Measurements from ENCODE around the gene PRRX2. TPM values are rescaled to one million over a fixed set of nuclear protein-coding genes. Genes with fewer than 3 reads are reported as not detected.

Gene PRRX2
- total and polyA plus RNA-seq, 2 experiments from 2014 or later: 9.7 to 23.0 TPM

DNA sequence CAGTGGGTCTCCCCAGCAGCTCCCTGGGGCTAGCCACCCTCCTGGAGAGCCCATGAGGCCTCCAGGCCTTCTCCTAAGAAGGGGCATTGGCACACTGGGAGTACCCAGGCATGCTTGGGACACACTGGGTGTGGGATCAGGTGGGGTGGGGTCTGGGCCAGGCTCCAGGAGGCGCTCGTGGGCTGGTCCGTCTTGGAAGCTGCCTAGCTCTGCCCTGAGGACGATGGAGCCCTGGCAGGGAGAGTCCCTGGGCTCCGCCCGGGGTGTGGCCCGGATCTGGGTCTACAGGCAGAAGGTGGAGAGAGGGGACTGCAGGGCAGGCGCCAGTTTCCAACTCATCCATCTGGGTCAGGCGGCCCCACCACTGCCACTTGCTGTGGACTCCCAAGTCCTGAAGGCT is 2.4 kb downstream of the PRRX2 start:
- Histone ChIP-seq H3K27ac (no peak overlapping the region), H3K9me2 (replicated peaks; ENCODE audit: insufficient read depth) (no peaks in the 10 kb centered on the region), H3K4me1 (ENCODE audit: insufficient read depth) (peaks cover 12% of the 10 kb centered on the region), H3K27me3 (peaks cover 35% of the 10 kb centered on the region), H3K36me3 (replicated peaks; ENCODE audit: insufficient read depth, low read depth) (no peaks in the 10 kb centered on the region), H3K4me2 (peak overlapping the region; percentile 73), H2AFZ (no peak overlapping the region), H3K79me2 (peaks cover 26% of the 10 kb centered on the region), H3K9me3 (ENCODE audit: low read depth) (no peaks in the 10 kb centered on the region), H4K20me1 (ENCODE audit: insufficient read depth, poor library complexity, severe bottlenecking) (no peaks in the 10 kb centered on the region), H3K4me3 (no peak overlapping the region)
- DNase-seq (ENCODE audit: low spot score): no peak
- TF ChIP-seq, protein P1, sequence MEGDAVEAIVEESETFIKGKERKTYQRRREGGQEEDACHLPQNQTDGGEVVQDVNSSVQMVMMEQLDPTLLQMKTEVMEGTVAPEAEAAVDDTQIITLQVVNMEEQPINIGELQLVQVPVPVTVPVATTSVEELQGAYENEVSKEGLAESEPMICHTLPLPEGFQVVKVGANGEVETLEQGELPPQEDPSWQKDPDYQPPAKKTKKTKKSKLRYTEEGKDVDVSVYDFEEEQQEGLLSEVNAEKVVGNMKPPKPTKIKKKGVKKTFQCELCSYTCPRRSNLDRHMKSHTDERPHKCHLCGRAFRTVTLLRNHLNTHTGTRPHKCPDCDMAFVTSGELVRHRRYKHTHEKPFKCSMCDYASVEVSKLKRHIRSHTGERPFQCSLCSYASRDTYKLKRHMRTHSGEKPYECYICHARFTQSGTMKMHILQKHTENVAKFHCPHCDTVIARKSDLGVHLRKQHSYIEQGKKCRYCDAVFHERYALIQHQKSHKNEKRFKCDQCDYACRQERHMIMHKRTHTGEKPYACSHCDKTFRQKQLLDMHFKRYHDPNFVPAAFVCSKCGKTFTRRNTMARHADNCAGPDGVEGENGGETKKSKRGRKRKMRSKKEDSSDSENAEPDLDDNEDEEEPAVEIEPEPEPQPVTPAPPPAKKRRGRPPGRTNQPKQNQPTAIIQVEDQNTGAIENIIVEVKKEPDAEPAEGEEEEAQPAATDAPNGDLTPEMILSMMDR (IDR thresholded peaks at IDR 0.05; ENCODE audit: poor library complexity): no peak
- no peak for TF ChIP-seq EZH2 (IDR thresholded peaks at IDR 0.05; ENCODE audit: borderline replicate concordance)
- no peak for TF ChIP-seq EZH2phosphoT487 (IDR thresholded peaks at IDR 0.05; ENCODE audit: low read depth, severe bottlenecking, unreplicated experiment)
- WGBS (ENCODE audit: low lambda C conversion rate, missing lambda C conversion rate): 92% methylated on average over 8 of the region's 9 CpGs

DNA sequence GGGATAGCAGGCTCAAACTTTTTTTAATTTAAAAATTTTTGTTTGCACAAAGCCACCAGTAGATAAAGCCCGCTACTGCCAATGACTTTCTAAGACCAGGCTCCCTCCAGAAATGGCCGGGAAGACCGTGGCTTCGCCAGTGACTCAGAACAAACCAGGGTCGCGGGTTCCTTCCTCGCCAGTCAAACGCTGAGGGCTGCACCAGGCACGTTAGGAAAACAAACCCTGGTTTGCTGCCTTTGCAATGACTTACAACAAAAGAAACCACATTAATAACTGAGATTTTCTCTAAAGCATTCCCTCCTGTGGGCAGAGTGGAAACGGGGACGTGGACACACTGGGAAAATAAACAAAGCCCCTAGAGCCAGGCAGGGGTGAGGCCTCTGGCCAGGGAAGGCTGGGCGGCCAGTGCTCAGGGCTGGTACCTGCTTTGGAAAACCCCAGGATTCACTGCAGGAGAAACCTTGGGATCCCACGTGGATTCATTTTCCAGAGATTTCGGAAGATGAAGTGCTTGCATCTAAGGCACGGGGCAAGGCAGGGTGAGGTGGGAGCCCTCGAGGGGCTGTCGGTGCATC is 3.8 kb downstream of the PRRX2 start:
- H3K9me2 ChIP-seq (replicated peaks; ENCODE audit: insufficient read depth): no peaks in the 10 kb centered on the region
- H3K9me3 ChIP-seq (ENCODE audit: low read depth): no peaks in the 10 kb centered on the region
- H3K4me3 ChIP-seq: no peak overlapping the region
- 57% methylated on average over 17 of the region's 17 CpGs for WGBS (ENCODE audit: low lambda C conversion rate, missing lambda C conversion rate)
- H3K79me2 ChIP-seq: peaks cover 30% of the 10 kb centered on the region
- peaks cover 23% of the 10 kb centered on the region for H3K27me3 ChIP-seq
- no peaks in the 10 kb centered on the region for H4K20me1 ChIP-seq (ENCODE audit: insufficient read depth, poor library complexity, severe bottlenecking)
- no peak for TF ChIP-seq EZH2phosphoT487 (IDR thresholded peaks at IDR 0.05; ENCODE audit: low read depth, severe bottlenecking, unreplicated experiment)
- no peak for TF ChIP-seq EZH2 (IDR thresholded peaks at IDR 0.05; ENCODE audit: borderline replicate concordance)
- TF ChIP-seq, protein P1 (IDR thresholded peaks at IDR 0.05; ENCODE audit: poor library complexity): no peak
- H3K4me1 ChIP-seq (ENCODE audit: insufficient read depth): peaks cover 12% of the 10 kb centered on the region
- H2AFZ ChIP-seq: no peak overlapping the region
- H3K27ac ChIP-seq: peak overlapping the region; percentile 31
- DNase-seq (ENCODE audit: low spot score): no peak
- no peaks in the 10 kb centered on the region for H3K36me3 ChIP-seq (replicated peaks; ENCODE audit: insufficient read depth, low read depth)
- peak overlapping the region; percentile 49 for H3K4me2 ChIP-seq

GRCh38 chr9:129669946-129670345 is 4.5 kb downstream of the PRRX2 start:
- H3K9me3 ChIP-seq (ENCODE audit: low read depth): no peaks in the 10 kb centered on the region
- H3K27me3 ChIP-seq: peaks cover 16% of the 10 kb centered on the region
- H3K4me2 ChIP-seq: peak overlapping the region; percentile 49
- no peak overlapping the region for H3K4me3 ChIP-seq
- H3K36me3 ChIP-seq (replicated peaks; ENCODE audit: insufficient read depth, low read depth): no peaks in the 10 kb centered on the region
- H3K9me2 ChIP-seq (replicated peaks; ENCODE audit: insufficient read depth): no peaks in the 10 kb centered on the region
- 63% methylated on average over 13 of the region's 13 CpGs for WGBS (ENCODE audit: low lambda C conversion rate, missing lambda C conversion rate)
- H4K20me1 ChIP-seq (ENCODE audit: insufficient read depth, poor library complexity, severe bottlenecking): no peaks in the 10 kb centered on the region
- H3K79me2 ChIP-seq: peaks cover 30% of the 10 kb centered on the region
- TF ChIP-seq EZH2 (IDR thresholded peaks at IDR 0.05; ENCODE audit: borderline replicate concordance) (no peak), EZH2phosphoT487 (IDR thresholded peaks at IDR 0.05; ENCODE audit: low read depth, severe bottlenecking, unreplicated experiment) (no peak)
- TF ChIP-seq, protein P1 (IDR thresholded peaks at IDR 0.05; ENCODE audit: poor library complexity): no peak
- no peak for DNase-seq (ENCODE audit: low spot score)
- no peak overlapping the region for H2AFZ ChIP-seq
- peaks cover 8% of the 10 kb centered on the region for H3K4me1 ChIP-seq (ENCODE audit: insufficient read depth)
- no peak overlapping the region for H3K27ac ChIP-seq
